Uterus (tissue), 4 donors: Measurements from ENCODE around the gene SMIM9. TPM values are rescaled to one million over a fixed set of nuclear protein-coding genes. Genes with fewer than 3 reads are reported as not detected.

Experiments
- DNase-seq, 2 donors: peaks; one replicate each; pipeline ENCODE4 v3.0.0-alpha.2; 2019 to 2020
- H3K27ac ChIP-seq, 2 donors: fragments of 200-600 bp; sonication (generic); 1 replicate in 1 of 2; 2 replicates in 1 of 2; pipeline ENCODE4 v1.5.1; 2016 to 2018
- H3K27me3 ChIP-seq, 2 donors: fragments of 200-600 bp; sonication (generic); one replicate each; pipeline ENCODE4 v1.5.1; 2018 to 2019; ENCODE audit warnings: control low read depth in 1 of 2
- H3K36me3 ChIP-seq, 2 donors: fragments of 200-600 bp; sonication (generic); one replicate each; pipeline ENCODE4 v1.5.1; 2019; ENCODE audit warnings: control low read depth in 1 of 2
- H3K4me1 ChIP-seq, 2 donors: fragments of 200-600 bp; sonication (generic); one replicate each; pipeline ENCODE4 v1.5.1; 2018 to 2019; ENCODE audit warnings: control low read depth in 1 of 2
- H3K4me3 ChIP-seq, 2 donors: fragments of 200-600 bp; sonication (generic); 1 replicate in 1 of 2; 2 replicates in 1 of 2; pipeline ENCODE4 v1.5.1; 2018 to 2019; ENCODE audit warnings: mild to moderate bottlenecking in 1 of 2
- H3K9me3 ChIP-seq, 2 donors: fragments of 200-600 bp; sonication (generic); one replicate each; pipeline ENCODE4 v1.5.1; 2019; ENCODE audit warnings: control low read depth in 1 of 2
- CTCF ChIP-seq, 4 experiments: fragments of 200-600 bp in 2 of 4; fragments of 450-650 bp in 2 of 4; sonication (generic) in 2 of 4; IDR thresholded peaks; one replicate each; pipeline ENCODE4 v1.5.1; 2016 to 2019; ENCODE audit warnings: antibody characterized with exemption in 4 of 4, mild to moderate bottlenecking in 2 of 4, moderate library complexity in 1 of 4
- POLR2A ChIP-seq, 2 donors: fragments of 450-650 bp; IDR thresholded peaks; one replicate each; pipeline ENCODE4 v1.6.1; 2016; ENCODE audit warnings: antibody characterized with exemption in 2 of 2, mild to moderate bottlenecking in 1 of 2, moderate library complexity in 1 of 2
- intact Hi-C: fragments of 100-400 bp; cut with DNase I; formaldehyde crosslinking; loops from one replicate; pipeline ENCODE4 v1.15.1; 2023; ENCODE audit warnings: low total_unique reads
- total RNA-seq, 4 donors: library from RNA; depleted of rRNA in 3 of 4; stranded (reverse); fragments of >200 nt in 3 of 4; gene quantifications; one replicate each; pipeline versions ENCODE4 v1.1.0 to v1.2.4, GENCODE V29; 2014 to 2023
- donor health status: DM: yes; HTN: yes; CAD: no.

SMIM9 gene
- total RNA-seq, 4 donors from 2014 or later: not detected

- Histone ChIP-seq H3K36me3 (no peaks in the 10 kb centered on the region), H3K4me3 (no peak overlapping the region), H3K9me3 (no peaks in the 10 kb centered on the region), H3K27me3 (no peaks in the 10 kb centered on the region), H3K27ac (no peak overlapping the region), H3K4me1 (no peaks in the 10 kb centered on the region)
- no peak for TF ChIP-seq POLR2A (IDR thresholded peaks at IDR 0.05)
- TF ChIP-seq CTCF (IDR thresholded peaks at IDR 0.05): no peak
- DNase-seq: no peak
- intact Hi-C loops: no loop called here
Measured at GRCh38 chrX:154802947-154803346, 31.5 kb downstream of the SMIM9 start.

DNA sequence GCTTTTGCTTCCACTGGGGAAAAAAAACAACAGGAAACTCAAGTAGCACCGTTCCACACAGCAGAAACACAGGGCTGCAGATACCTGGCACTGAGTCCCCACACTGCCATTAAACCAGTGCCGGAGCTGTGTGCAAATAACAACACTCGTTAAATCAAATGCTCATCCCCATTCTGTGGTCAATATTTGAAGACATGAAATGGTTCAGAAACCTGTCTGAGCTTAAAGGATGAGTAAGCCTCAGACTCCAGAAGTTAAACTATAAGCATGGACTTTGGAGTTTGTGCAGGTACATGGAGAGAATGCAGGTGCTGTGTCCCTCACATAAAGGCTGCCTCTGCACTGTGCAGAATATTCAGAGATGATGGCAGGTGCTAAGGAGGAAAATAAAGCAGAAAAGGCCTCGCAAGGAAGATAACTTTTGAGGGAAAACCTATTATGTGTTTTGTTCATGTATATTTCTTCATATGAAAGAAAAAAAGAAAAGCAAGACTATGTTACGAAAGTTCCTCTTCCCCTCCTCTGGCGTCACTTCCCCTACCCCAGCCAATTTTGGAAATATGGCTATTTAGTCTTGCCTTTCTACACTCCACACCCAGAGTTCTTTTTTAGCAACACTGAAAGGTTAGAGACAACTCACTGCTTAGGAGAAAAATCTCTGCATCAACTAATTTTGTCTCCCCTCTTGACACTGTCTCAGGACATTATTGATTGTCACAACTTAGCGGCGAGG is 33.8 kb downstream of the SMIM9 start:
- TF ChIP-seq POLR2A (IDR thresholded peaks at IDR 0.05) (no peak), CTCF (IDR thresholded peaks at IDR 0.05) (no peak)
- intact Hi-C loops: no loop called here
- H3K27me3 ChIP-seq: no peaks in the 10 kb centered on the region
- H3K27ac ChIP-seq: no peak overlapping the region
- H3K36me3 ChIP-seq: no peaks in the 10 kb centered on the region
- no peak overlapping the region for H3K4me3 ChIP-seq
- no peaks in the 10 kb centered on the region for H3K9me3 ChIP-seq
- no peaks in the 10 kb centered on the region for H3K4me1 ChIP-seq
- no peak for DNase-seq

GRCh38 chrX:154799556-154800348 is 34.7 kb downstream of the SMIM9 start:
- H3K36me3 ChIP-seq: no peaks in the 10 kb centered on the region
- no peaks in the 10 kb centered on the region for H3K27me3 ChIP-seq
- no peaks in the 10 kb centered on the region for H3K9me3 ChIP-seq
- peak in 1 of 2 donors; percentile 28 for DNase-seq
- no peaks in the 10 kb centered on the region for H3K4me1 ChIP-seq
- no peak overlapping the region for H3K27ac ChIP-seq
- TF ChIP-seq POLR2A (IDR thresholded peaks at IDR 0.05) (no peak), CTCF (IDR thresholded peaks at IDR 0.05) (no peak)
- no peak overlapping the region for H3K4me3 ChIP-seq
- intact Hi-C loops: no loop called here

DNA sequence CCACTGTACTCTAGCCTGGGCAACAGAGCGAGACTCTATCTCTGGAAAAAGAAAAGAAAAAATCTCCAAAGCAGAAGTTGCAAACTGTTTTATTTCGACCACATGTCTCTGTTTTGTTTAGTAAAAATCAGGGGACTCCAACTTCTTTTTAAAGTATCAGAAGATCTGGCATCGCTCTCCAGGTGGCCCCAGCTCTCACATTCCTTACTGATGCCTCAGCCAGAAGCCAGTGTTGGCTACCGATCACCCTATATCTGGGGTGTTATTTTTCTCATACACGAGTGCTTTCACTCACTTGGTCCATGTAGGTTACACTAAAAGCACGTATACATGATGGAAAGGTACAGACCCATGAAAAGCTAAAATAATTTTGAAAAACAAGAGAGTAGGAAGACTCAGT is 37.5 kb downstream of the SMIM9 start:
- Histone ChIP-seq H3K36me3 (no peaks in the 10 kb centered on the region), H3K9me3 (no peaks in the 10 kb centered on the region), H3K4me1 (no peaks in the 10 kb centered on the region), H3K4me3 (no peak overlapping the region), H3K27ac (no peak overlapping the region), H3K27me3 (no peaks in the 10 kb centered on the region)
- intact Hi-C loops: no loop called here
- no peak for DNase-seq
- TF ChIP-seq POLR2A (IDR thresholded peaks at IDR 0.05) (no peak), CTCF (IDR thresholded peaks at IDR 0.05) (no peak)

DNA sequence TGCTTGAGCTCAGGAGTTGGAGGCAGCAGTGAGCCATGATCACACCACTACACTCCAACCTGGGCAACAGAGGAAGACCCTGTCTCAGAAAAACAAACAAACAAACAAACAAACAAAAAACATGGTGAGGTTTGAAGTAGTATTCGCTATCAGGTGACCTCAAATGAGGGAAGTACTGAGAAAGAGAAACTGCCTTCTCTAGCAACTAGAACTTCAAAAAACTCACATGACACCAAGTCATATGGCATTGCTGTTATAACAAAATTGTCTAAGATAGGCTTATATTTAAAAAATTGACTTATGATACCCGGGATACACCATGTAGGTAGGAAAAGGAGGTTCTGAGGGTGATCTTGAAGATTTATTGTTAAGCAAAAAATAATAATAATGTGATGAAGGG is 39.4 kb downstream of the SMIM9 start:
- TF ChIP-seq CTCF (IDR thresholded peaks at IDR 0.05): no peak
- no peak for TF ChIP-seq POLR2A (IDR thresholded peaks at IDR 0.05)
- no peak for DNase-seq
- Histone ChIP-seq H3K27me3 (no peaks in the 10 kb centered on the region), H3K27ac (no peak overlapping the region), H3K4me1 (no peaks in the 10 kb centered on the region), H3K9me3 (no peaks in the 10 kb centered on the region), H3K36me3 (no peaks in the 10 kb centered on the region), H3K4me3 (no peak overlapping the region)
- intact Hi-C loops: no loop called here
